Muscle of back (tissue), 11 donors: ENCODE results near the gene NET1. TPM values are rescaled to one million over a fixed set of nuclear protein-coding genes. Genes with fewer than 3 reads are reported as not detected.

Experiments used
- DNase-seq, 3 donors: peaks; one replicate each; pipeline versions ENCODE4 v3.0.0 to v3.0.0-alpha.2; 2013
- polyA plus RNA-seq, 10 donors: library from polyadenylated mRNA; unstranded; fragments of 120-200 nt; gene quantifications; one replicate each; pipeline ENCODE4 v1.2.1, GENCODE V29; 2013; ENCODE audit not compliant: insufficient read length in 10 of 10

NET1 gene
- polyA plus RNA-seq, 10 donors, result 84.6 to 138 (median 98.6) TPM

GRCh38 chr10:5480162-5480941, 68.0 kb downstream of the NET1 start:
- peak in 1 of 3 donors; percentile 54 for DNase-seq

GRCh38 chr10:5481121-5481520, 68.8 kb downstream of the NET1 start:
- no peak for DNase-seq

- DNase-seq, result no peak
Observed at GRCh38 chr10:5482016-5482415, 69.7 kb downstream of the NET1 start.

DNA sequence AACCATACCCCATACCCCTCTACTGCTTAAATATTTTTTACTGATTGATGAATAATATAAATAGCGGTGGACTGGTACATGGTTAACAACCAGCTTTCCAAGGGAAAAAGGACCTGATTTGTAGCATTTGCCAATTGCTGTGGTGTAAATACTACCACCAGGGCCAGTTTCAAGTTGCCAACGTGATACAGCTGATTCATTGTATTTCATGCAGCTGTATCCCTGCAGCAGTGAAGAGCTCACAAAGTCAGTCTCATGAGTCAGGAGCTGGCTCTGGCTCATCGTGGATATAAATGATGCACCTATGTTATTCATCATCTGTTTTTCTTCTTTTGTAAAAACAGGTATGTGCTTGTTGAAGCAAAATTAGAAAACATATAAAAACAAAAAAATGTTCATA, 71.8 kb downstream of the NET1 start:
- DNase-seq, result no peak

DNA sequence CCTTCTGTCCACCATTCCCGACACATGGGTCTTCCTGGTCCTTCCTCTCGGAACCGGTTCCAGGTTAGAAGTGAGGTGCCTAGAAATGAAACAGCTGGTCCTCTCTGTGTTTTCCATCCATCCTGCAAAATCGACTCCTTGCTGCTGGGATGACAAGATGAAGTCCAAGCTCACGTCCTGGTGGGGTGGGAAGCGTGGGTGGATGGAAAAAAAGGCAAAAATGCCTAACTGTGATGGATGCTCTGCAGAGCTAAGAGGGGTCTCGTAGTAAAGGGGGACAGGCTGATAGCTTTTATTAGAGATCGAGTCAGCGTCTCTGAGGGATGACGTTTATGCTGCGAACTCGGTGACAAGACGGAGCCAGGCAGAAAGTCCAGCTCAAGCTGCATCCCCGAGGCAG, 72.9 kb downstream of the NET1 start:
- DNase-seq, result no peak

DNA sequence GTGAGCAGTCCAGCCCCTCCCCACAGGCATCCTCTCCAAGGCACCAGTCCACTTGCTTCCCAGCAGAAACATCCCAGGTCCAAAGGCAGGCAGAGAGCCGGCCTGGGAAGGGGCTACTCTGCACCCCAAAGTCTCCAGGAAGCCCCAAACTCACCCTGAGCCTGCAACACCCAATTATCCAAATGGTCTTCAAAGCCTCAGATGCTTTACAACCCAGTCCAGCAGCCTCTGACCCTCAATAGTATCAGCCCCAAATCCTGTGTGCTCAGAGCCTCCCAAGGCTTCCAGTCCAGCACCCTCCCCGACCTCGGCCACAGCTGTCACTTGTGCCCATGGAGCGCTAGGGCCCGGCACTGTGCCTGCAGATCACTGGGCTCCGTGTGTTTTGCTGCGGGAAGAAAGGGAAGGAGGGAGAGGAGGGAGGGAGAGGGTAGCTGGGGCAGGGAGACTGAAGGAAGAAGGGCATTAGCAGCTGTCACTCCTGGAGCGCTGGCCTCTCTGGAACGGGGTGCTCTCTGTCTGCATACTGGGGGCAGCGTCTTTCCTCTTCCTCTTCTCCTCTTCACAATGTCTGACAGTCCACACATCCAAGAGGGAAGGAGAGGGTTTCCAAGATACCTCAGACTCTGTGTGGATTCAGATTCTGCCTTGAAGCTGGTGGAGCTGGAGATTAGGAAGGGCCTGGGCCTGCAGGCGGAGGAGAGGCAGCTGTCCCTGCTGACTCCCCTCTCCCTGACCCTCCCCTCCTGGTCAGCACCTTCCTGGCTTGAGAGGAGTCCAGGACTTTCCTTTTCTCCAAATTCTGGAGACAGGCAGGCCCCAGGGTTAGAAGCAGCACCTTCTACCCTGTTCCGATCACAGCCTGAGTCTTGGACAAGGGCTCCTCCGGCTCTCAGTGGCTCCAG, 73.8 kb downstream of the NET1 start:
- DNase-seq, result peak in 1 of 3 donors; percentile 30

- DNase-seq, result no peak
Observed at GRCh38 chr10:5486853-5487235, 74.5 kb downstream of the NET1 start.

DNA sequence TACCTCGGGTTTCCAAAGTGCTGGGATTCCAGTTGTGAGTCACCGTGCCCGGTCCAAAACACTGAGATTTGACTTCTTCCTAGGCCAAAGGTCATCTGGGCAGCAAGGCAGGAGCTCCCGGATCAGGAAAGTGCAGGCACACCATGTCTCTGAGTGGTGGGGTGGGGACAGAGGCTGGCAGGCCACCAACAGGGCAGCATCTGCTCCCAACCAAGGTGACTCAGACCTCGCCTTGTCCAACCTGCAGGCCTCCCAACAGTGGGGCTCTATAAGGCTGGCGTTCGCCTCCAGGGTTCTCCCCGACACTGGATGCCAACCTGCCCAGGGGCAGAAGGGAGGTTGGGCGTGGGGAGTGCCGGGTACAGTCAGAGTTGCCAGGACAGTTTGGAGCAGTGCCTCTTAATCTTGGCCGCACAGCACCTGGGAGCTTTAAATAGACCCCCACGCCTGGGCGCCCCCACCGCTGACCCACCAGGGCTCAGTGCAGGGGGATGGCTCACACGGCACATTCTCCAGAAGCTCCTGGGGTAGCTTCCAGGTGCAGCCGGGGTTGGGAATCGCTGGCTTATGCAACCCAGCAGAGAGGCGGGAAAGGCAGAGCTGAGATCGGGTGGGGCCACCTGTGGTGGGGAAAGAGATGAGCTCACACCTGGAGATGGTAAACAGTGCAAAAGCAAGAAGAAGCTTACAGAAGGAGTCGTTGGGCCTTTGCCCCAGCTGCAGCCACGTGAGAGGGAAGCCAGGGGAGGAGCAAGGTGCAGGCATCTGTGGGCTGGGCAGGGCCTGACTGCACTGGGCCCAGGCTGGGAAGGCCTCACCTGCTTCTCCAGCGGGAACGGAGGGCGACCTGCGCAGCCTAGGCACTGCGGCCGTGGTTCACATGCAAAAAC, 76.2 kb downstream of the NET1 start:
- no peak for DNase-seq

DNA sequence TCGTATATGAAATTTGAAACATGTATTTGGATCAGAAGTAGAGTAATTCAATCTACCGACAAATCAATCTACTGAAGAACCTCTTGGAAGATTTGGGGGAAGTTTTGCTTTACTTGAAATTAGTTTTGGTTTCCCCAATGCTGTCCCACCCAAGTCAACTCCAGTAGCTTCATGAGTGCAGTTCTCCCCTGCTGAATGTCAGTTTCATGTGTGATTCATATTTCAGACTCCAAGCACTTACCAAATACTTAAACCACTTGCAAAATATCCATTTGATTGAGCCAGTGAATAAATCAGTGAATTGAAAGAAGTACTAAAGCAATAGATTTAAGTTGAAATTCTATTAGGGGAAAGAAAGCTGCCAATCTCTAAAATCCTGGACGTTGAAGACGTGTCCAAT, 77.7 kb downstream of the NET1 start:
- no peak for DNase-seq

GRCh38 chr10:5490698-5491464, 78.5 kb downstream of the NET1 start:
- no peak for DNase-seq

GRCh38 chr10:5491477-5491876, 79.1 kb downstream of the NET1 start:
- DNase-seq, result no peak

- no peak for DNase-seq
Observed at GRCh38 chr10:5492322-5492855, 80.0 kb downstream of the NET1 start.

- no peak for DNase-seq
Observed at GRCh38 chr10:5492929-5493576, 80.7 kb downstream of the NET1 start.

GRCh38 chr10:5493691-5494090, 81.3 kb downstream of the NET1 start:
- no peak for DNase-seq

- no peak for DNase-seq
Observed at GRCh38 chr10:5494611-5495010, 82.3 kb downstream of the NET1 start.

- DNase-seq, result no peak
Observed at GRCh38 chr10:5496261-5497250, 84.2 kb downstream of the NET1 start.

GRCh38 chr10:5497289-5497688, 84.9 kb downstream of the NET1 start:
- no peak for DNase-seq

GRCh38 chr10:5497948-5498730, 85.8 kb downstream of the NET1 start:
- no peak for DNase-seq
